ENCODE data around the gene CPTP.

DNA sequence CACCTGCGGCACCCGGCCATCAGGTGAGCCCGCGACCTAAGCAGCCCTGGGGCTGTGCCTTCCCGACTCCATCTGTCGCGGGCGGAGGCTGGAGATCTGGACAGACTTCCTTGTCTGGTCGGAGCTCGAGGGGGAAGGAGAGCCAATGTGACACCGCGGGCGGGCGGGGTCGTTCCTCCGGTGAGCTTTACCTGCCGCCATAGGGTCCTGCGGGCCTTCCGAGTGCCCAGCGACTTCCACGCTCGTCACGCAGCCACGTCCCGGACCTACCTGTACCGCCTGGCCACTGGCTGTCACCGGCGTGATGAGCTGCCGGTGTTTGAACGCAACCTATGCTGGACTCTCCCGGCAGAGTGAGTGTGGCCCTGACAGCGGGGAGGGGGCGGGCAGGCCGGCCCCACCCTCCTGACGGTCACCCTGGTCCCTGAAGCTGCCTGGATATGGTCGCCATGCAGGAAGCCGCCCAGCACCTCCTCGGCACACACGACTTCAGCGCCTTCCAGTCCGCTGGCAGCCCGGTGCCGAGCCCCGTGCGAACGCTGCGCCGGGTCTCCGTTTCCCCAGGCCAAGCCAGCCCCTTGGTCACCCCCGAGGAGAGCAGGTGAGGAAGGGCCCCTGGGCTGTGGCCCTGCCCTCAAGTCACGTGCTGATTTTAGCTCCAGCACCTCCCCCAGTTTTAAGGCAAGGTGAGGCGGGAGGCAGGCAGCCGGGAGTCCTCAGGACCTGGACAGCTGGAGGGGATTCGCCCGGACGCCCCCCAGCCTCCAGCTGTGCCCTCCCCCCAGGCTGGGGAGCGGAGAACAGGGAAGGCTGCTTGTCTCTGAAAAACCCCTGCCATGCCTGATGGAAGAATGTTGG lies 15.1 kb upstream of the CPTP start:
- TF ChIP-seq SMC3 (conservative IDR thresholded peaks at IDR 0.05; ENCODE audit: poor library complexity), result no peak
- no peak for TF ChIP-seq TAF1 (IDR thresholded peaks at IDR 0.05; ENCODE audit: low read depth)
- no peak for TF ChIP-seq POLR2AphosphoS5 (IDR thresholded peaks at IDR 0.05)
- no peak for TF ChIP-seq CTCF (IDR thresholded peaks at IDR 0.05; ENCODE audit: poor library complexity, severe bottlenecking)

Data from neural cell (in vitro differentiated cells).